PC-3 (cell line): ENCODE results near the gene RERE.

Experiments
- CTCF ChIP-seq: fragments of 300-600 bp; sonication (generic); conservative IDR thresholded peaks from 2 replicates; pipeline ENCODE4 v1.5.1; 2017; ENCODE audit warnings: antibody characterized with exemption, low read depth, mild to moderate bottlenecking, low read length
- EZH2 ChIP-seq: fragments of 300-600 bp; sonication (generic); IDR thresholded peaks from one replicate; pipeline ENCODE4 v1.6.1; 2017; ENCODE audit warnings: antibody characterized with exemption, mild to moderate bottlenecking, low read length; ENCODE audit not compliant: unreplicated experiment
- EZH2phosphoT487 ChIP-seq: fragments of 300-600 bp; sonication (generic); IDR thresholded peaks from 2 replicates; pipeline ENCODE4 v1.6.1; 2018; ENCODE audit warnings: mild to moderate bottlenecking, antibody characterized with exemption, low read length, borderline replicate concordance

GRCh38 chr1:8633741-8634501 lies 183.5 kb downstream of the RERE start:
- TF ChIP-seq EZH2phosphoT487 (no peak), CTCF (no peak), EZH2 (no peak)
